GM10248 (cell line): Measurements from ENCODE around the gene GRID2.

Experiments used
- CTCF ChIA-PET: fragments of 300-600 bp; sonication (Branson Sonifier 250); formaldehyde crosslinking; extraction: SDS; loops from one replicate; lab custom pipeline; 2021; ENCODE audit warnings: antibody characterized with exemption; lab: Yijun Ruan, JAX
- POLR2A ChIA-PET: fragments of 350-650 bp; sonication (Branson Sonifier 250); formaldehyde crosslinking; extraction: SDS; loops from one replicate; lab custom pipeline; 2020; ENCODE audit warnings: antibody characterized with exemption; lab: Yijun Ruan, JAX
- DNase-seq: peaks from one replicate; pipeline ENCODE4 v3.0.0; 2012; ENCODE audit errors: extremely low spot score
- TF ChIP-seq, protein P1 (sequence below): IDR thresholded peaks from 2 replicates; pipeline ENCODE4 v1.5.1; 2012; ENCODE audit warnings: mild to moderate bottlenecking, low read depth; ENCODE audit errors: extremely low read depth, missing control alignments, control extremely low read depth

The GRID2 gene

GRCh38 chr4:92760433-92760832, 456.7 kb downstream of the GRID2 start:
- POLR2A ChIA-PET, result no interaction called here
- DNase-seq, result no peak
- CTCF ChIA-PET, result interaction anchor here (0.8 to 1.6 kb wide), 3 partner anchors 9 to 41 kb away, joined by 3 to 5 read pairs (median 3); no protein-coding TSS in a partner anchor
- TF ChIP-seq, protein P1, sequence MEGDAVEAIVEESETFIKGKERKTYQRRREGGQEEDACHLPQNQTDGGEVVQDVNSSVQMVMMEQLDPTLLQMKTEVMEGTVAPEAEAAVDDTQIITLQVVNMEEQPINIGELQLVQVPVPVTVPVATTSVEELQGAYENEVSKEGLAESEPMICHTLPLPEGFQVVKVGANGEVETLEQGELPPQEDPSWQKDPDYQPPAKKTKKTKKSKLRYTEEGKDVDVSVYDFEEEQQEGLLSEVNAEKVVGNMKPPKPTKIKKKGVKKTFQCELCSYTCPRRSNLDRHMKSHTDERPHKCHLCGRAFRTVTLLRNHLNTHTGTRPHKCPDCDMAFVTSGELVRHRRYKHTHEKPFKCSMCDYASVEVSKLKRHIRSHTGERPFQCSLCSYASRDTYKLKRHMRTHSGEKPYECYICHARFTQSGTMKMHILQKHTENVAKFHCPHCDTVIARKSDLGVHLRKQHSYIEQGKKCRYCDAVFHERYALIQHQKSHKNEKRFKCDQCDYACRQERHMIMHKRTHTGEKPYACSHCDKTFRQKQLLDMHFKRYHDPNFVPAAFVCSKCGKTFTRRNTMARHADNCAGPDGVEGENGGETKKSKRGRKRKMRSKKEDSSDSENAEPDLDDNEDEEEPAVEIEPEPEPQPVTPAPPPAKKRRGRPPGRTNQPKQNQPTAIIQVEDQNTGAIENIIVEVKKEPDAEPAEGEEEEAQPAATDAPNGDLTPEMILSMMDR, result no peak

GRCh38 chr4:92776080-92776479, 472.3 kb downstream of the GRID2 start:
- POLR2A ChIA-PET, result no interaction called here
- no peak for DNase-seq
- TF ChIP-seq, protein P1, result no peak
- CTCF ChIA-PET, result no interaction called here

- ChIA-PET CTCF (no interaction called here), POLR2A (no interaction called here)
- no peak for DNase-seq
- TF ChIP-seq, protein P1, result no peak
Measured at GRCh38 chr4:92789741-92790140, 486.0 kb downstream of the GRID2 start.

DNA sequence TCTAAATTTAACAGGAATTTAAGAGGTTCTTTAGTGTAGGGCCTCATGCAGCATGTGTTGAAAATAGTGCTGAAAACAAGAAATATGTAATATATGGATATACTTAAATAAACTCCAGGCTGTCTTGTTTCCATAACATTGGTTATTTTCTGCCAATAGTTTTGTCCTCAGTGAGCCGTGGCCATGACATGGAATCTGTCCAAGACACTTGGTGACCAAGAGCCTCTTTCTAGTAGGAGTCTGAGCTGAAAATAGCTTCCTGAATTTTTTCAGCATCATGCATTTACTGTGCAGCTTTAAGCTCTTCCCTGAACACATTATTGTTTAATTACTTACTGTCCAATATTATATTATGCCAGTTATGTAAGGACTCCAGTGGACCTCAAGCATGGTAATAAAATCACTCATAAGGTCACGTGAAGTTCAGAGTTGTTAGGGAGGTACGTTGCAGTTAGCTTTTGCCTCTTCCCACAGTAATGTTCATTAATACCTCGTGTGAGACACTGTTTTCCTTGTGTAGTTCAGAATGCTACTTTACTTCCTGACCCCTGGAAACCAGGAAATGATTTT, 488.2 kb downstream of the GRID2 start:
- POLR2A ChIA-PET, result no interaction called here
- DNase-seq, result no peak
- CTCF ChIA-PET, result no interaction called here
- TF ChIP-seq, protein P1, result no peak

DNA sequence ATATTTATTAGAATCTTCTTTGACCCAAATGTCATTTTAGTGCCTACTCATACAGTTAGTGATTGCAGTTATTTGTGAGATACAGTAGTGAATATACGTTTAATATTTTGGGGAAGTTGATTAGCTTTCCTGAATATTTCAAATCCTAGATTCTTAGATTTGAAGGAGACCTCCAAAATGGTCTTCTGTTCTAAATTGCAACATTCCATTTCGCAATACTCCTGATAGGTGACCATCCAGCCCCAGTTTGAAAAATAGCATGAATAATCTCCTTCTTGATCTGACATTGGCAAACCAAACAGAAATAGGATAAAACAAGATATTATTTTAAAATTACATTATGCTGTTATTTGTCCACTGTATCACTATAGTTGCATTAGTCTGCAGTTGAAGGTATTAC, 505.6 kb downstream of the GRID2 start:
- DNase-seq, result no peak
- ChIA-PET CTCF (no interaction called here), POLR2A (no interaction called here)
- TF ChIP-seq, protein P1, result no peak

GRCh38 chr4:92812652-92813051, 508.9 kb downstream of the GRID2 start:
- DNase-seq, result no peak
- ChIA-PET CTCF (no interaction called here), POLR2A (no interaction called here)
- TF ChIP-seq, protein P1, result no peak
